Measurements from ENCODE around the gene SLC29A1.
"Not testable (repeated sequence)": the region's sequence is repeated elsewhere in the genome, so short reads cannot be mapped to it uniquely, and the experiment has no call there.

The SLC29A1 gene

GRCh38 chr6:44224029-44224964 lies 902 bp downstream of the SLC29A1 start:
- peak; percentile 16 for DNase-seq

GRCh38 chr6:44224965-44225305 lies 1.5 kb downstream of the SLC29A1 start:
- no peak for DNase-seq

GRCh38 chr6:44225579-44226325 lies 2.4 kb downstream of the SLC29A1 start:
- DNase-seq = no peak

- DNase-seq = no peak
Observed at GRCh38 chr6:44226368-44227147, 3.2 kb downstream of the SLC29A1 start.

GRCh38 chr6:44227148-44227793 lies 3.9 kb downstream of the SLC29A1 start:
- DNase-seq = no peak

GRCh38 chr6:44228031-44228430 lies 4.6 kb downstream of the SLC29A1 start:
- DNase-seq = no peak

- no peak for DNase-seq
Observed at GRCh38 chr6:44228433-44228832, 5.0 kb downstream of the SLC29A1 start.

- DNase-seq = no peak
Observed at GRCh38 chr6:44228836-44229235, 5.4 kb downstream of the SLC29A1 start.

- no peak for DNase-seq
Observed at GRCh38 chr6:44229376-44230033, 6.1 kb downstream of the SLC29A1 start.

GRCh38 chr6:44230034-44230675 lies 6.8 kb downstream of the SLC29A1 start:
- no peak for DNase-seq

GRCh38 chr6:44231426-44231825 lies 8.0 kb downstream of the SLC29A1 start:
- DNase-seq = not testable (repeated sequence)

- no peak for DNase-seq
Observed at GRCh38 chr6:44232676-44233566, 9.5 kb downstream of the SLC29A1 start.

- DNase-seq = no peak
Observed at GRCh38 chr6:44233567-44234100, 10.2 kb downstream of the SLC29A1 start.

- DNase-seq = no peak
Observed at GRCh38 chr6:44234101-44235025, 11.0 kb downstream of the SLC29A1 start.

- DNase-seq = no peak
Observed at GRCh38 chr6:44235269-44235668, 11.9 kb downstream of the SLC29A1 start.

GRCh38 chr6:44235891-44236516 lies 12.6 kb downstream of the SLC29A1 start:
- no peak for DNase-seq

- peak; percentile 85 for DNase-seq
Observed at GRCh38 chr6:44237021-44237812, 13.8 kb downstream of the SLC29A1 start.
